ENCODE measurements around the gene ACTN1. TPM values are rescaled to one million over a fixed set of nuclear protein-coding genes. Genes with fewer than 3 reads are reported as not detected.

The ACTN1 gene
- total and polyA plus RNA-seq, 2 experiments from 2014 or later: 121 to 280 TPM

GRCh38 chr14:68866991-68867533 is 112.0 kb downstream of the ACTN1 start (continued):
- TF ChIP-seq ZNF462 (CRISPR knock-in tag; IDR thresholded peaks at IDR 0.05): no peak

- Mint-ChIP-seq H3K4me1 (peaks cover 2% of the 10 kb centered on the region; the same call in 1 of the 3 replicates), H3K4me3 (no peak overlapping the region), H3K36me3 (ENCODE audit: low read depth) (peaks cover 11% of the 10 kb centered on the region), H3K9me3 (peaks cover 18% of the 10 kb centered on the region), H3K27ac (no peak overlapping the region), H3K27me3 (ENCODE audit: insufficient read depth, low read depth, poor library complexity) (peaks cover 18% of the 10 kb centered on the region)
- H3F3A ChIP-seq (replicated peaks; ENCODE audit: low read depth): no peaks in the 10 kb centered on the region
- H3K4me3 ChIP-seq: no peak overlapping the region
- DNase-seq (ENCODE audit: low spot score): peak; percentile 25
- H3K27ac ChIP-seq (ENCODE audit: low read depth): no peak overlapping the region
- no peaks in the 10 kb centered on the region for H4K20me1 ChIP-seq (replicated peaks; ENCODE audit: insufficient read depth)
- H3K79me2 ChIP-seq (replicated peaks; ENCODE audit: insufficient read depth): no peaks in the 10 kb centered on the region
- no peaks in the 10 kb centered on the region for H3K9me2 ChIP-seq (ENCODE audit: insufficient read depth)
- H3K27me3 ChIP-seq (ENCODE audit: insufficient read depth): no peaks in the 10 kb centered on the region
- TF ChIP-seq ZNF331 (CRISPR knock-in tag; IDR thresholded peaks at IDR 0.05; ENCODE audit: low read depth): no peak
- no peak for TF ChIP-seq CREB1 (CRISPR knock-in tag; IDR thresholded peaks at IDR 0.05; ENCODE audit: low read depth)
- TF ChIP-seq ZNF114 (CRISPR knock-in tag; IDR thresholded peaks at IDR 0.05): no peak
- no peak for TF ChIP-seq JUNB (IDR thresholded peaks at IDR 0.05; ENCODE audit: unreplicated experiment)
- TF ChIP-seq ETS1 (IDR thresholded peaks at IDR 0.05): no peak
- TF ChIP-seq NANOG (IDR thresholded peaks at IDR 0.05; ENCODE audit: borderline replicate concordance): no peak
- TF ChIP-seq STAT1 (IDR thresholded peaks at IDR 0.05; ENCODE audit: unreplicated experiment): no peak
- TF ChIP-seq EZH2phosphoT487 (IDR thresholded peaks at IDR 0.05; ENCODE audit: unreplicated experiment): no peak
- no peak overlapping the region for H2AFZ ChIP-seq
- H3K36me3 ChIP-seq (ENCODE audit: insufficient read depth): peaks cover 4% of the 10 kb centered on the region; the same call in 1 of the 2 replicates
- no peak for ATAC-seq
- H3K4me1 ChIP-seq (ENCODE audit: insufficient read depth): no peaks in the 10 kb centered on the region
- H3K4me2 ChIP-seq: no peak overlapping the region
Measured at GRCh38 chr14:68865542-68865941, 113.6 kb downstream of the ACTN1 start.
